Measurements from ENCODE around the gene NUDT14.

NUDT14 gene

GRCh38 chr14:105123981-105124765 lies 56.9 kb downstream of the NUDT14 start:
- no peak for DNase-seq

GRCh38 chr14:105123064-105123665 lies 57.9 kb downstream of the NUDT14 start:
- DNase-seq = no peak

Data from DMS 273 treated with DMSO at 0.1 percent for 48 hours (cell line).